ENCODE measurements around the gene MIDN.

MIDN gene

DNA sequence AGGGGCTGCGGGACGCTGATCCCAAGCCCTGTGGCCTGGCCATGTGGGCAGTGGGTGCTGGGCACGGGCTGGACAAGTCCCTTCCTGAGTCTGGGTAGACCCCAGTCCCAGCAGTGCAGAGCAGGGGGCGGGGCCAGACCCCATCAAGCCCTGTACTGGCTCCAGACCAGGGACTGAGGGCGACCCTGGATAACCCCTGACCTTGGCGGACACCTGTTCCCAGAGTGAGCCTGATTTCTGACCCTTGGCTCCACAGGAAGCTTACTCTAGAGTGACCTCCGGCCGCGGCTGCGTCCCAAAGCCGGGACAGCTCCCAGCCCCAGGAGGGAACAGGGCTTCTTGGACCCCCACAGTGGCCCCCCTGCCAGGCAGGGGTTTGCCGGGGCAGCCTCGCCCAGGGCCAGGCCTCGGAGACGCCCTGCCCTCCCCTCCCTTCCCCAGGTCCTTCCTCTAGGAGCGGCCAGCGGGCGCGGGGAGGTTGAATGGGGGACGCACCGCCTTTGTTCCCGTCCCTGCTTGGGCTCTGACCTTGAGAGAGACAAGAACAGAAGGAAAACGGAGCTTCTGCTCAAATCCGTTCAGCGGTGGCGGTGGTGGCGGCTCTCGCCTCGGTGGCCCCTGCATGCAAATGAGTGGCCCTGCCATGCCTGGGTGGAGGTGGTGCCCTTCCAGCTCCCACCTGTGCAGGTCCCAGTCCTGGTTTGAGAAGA, 35.0 kb downstream of the MIDN start:
- no peak for DNase-seq

GRCh38 chr19:1283917-1284292, 35.5 kb downstream of the MIDN start:
- no peak for DNase-seq

DNA sequence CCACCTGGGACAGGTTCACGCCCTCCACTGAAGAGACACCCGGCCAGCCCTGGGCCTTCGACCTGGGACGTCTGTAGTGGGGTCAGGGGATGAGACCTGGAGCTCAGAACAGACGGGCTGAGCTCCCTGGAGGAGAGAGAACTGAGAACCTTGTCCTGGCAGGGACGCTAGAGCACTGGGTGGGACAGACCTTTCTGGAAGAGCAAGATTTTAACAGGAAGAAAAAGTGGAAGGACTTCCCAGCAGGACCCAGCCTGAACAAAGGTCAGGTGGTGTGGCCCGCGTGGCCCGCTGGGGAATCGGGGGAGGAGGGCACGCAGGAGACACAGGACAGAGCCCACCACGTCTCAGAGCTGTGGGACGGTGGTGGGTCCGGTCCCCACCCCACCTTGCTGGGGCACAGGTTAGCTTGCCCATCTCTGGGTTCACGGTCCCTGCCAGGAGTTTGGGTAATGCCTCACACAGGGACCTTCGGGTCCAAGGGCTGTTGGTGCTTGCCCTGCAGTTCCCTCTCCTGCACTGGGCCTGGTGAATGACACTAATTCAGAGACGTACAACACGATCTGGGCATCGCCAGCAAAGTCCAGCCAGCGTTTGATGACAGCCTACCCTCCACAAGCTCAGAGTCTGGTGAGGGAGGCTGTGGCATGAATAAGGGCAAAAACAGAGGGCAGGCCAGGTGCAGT, 36.1 kb downstream of the MIDN start:
- no peak for DNase-seq

- no peak for DNase-seq
These were observed 36.8 kb downstream of the MIDN start for GRCh38 chr19:1284979-1285736.

DNA sequence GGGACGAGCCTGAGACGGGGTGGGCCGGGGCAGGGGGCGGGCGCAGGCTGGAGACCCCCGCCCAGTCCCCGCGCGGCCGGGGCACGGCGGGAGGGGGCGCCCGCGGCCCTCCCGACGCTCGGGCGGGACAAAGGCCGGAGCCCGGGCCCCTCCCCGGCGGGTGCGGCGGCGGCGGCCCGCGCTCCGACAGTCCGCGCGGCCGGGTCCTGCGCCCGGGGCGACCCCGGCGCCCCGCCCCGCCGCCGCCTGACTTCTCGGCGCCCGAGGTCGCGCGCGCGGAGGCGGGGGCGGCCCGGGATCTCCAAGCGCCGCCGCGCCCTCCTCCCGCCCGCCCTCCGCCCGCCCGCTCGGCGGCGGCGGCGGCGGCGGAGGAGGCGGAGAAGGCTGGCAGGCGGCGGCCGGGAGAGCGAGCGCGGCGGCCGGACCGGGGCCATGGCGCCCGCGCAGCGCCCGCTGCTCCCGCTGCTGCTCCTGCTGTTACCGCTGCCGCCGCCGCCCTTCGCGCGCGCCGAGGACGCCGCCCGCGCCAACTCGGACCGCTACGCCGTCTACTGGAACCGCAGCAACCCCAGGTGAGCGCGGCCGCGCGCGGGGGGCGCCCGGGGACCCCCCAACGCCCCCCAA, 37.5 kb downstream of the MIDN start, which contains the start of gene EFNA2:
TSS of gene EFNA2 (plus strand) at position 137 of the 624 bp plus-strand sequence. CDS start at position 433, 296 bp downstream.
- DNase-seq = no peak

DNA sequence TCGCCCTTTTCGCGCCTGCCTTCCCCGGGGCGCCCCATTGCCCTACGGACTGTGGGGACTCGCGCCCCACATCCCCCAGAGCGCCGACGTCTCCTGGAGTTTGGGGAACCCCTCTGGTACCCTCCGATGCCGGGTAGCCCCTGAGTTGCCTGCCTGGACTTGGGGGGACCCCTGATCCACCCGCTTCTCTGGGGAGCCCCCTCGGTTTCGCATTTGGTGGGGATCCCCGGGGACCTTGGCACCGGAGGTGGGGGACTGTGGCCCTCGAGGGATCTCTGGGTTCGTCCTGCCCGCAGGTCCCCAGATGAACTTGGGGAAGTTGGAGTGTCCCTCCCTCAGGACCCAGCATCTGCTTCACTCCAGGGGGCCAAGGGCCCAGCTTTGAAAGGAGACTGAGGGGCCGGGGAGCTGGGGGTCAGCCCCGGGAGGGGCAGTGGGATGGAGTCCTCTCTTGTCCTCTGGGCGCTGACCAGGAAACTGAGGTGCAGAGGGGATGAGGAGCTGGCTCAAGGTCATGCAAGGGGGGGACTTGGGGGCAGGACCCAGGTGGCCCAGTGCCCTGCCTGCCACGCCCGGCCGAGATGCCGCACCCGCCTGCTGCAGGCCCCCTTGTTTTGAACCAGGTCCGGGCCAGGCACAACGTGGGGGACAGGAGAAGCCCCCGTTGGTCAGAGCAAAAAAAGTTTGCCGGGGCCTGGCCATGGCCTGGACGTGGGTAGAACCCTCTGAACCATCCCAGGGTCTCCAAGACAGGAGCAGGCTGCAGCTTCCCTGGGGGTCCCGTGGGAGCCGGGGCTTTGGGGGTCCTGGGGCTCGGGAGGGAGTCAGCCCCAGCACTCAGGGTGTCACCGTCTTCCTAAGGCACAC, 38.3 kb downstream of the MIDN start:
- no peak for DNase-seq

DNA sequence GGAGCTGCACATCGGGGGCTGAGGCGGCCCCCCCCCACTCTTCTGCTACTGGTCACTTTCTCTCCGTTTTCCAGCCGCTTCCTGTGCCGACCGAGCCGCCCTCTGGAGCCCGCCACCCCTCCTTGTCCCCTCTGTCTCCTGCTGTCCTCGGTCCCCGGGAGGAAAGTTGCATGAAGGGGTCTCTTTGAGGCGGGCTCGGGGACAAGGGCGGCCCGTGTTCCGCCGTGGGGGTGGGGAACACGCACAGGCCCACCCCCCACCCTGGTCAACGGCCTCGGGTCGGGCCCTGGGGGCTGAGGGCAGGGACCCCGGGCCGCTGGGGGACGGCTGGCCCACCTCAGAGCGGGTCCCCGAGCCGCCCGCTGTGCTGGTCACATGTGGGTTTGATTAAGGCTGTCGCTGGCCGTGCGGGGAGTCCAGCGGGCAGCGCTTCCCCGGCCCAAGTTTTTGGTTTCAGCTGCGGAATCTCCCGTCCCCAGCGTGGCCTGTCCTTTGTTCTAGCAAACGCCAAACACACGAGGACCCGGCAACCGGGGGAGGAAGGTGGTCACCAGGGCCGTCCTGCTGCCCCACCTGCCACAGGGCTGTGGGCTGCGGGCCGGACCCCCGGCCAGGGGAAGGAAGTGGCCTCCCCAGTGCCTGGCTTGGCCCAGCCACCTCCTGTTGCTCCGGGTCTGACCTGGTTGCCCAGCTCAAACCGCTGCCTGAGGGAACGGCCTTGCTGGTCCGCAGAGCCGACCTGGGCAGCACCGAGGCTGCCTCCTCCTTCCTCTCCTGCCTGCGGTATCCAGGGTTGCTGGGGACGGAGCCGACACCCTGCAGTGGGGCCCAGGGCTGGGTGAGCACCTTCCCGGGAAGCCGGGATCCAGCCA, 39.2 kb downstream of the MIDN start:
- DNase-seq = no peak

DNA sequence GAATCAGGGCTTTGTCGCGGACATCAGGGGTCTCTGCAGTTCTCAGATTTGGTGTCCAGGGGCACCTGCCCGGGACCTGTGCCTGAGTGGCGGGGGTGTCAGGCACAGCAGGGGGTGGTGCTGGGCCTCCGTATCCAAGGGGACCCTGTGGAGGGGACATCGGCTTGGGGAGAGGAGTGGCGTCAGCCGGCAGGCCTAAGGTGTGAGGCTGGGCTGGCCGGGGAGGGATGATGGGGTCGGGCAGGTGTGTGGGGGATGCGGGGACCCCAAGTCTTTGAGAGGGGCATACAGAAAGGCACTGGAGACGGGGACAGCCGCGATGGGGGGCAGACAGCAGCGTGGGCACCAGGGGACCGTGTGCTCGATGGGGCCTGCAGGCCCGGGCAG, 39.8 kb downstream of the MIDN start:
- no peak for DNase-seq

DNA sequence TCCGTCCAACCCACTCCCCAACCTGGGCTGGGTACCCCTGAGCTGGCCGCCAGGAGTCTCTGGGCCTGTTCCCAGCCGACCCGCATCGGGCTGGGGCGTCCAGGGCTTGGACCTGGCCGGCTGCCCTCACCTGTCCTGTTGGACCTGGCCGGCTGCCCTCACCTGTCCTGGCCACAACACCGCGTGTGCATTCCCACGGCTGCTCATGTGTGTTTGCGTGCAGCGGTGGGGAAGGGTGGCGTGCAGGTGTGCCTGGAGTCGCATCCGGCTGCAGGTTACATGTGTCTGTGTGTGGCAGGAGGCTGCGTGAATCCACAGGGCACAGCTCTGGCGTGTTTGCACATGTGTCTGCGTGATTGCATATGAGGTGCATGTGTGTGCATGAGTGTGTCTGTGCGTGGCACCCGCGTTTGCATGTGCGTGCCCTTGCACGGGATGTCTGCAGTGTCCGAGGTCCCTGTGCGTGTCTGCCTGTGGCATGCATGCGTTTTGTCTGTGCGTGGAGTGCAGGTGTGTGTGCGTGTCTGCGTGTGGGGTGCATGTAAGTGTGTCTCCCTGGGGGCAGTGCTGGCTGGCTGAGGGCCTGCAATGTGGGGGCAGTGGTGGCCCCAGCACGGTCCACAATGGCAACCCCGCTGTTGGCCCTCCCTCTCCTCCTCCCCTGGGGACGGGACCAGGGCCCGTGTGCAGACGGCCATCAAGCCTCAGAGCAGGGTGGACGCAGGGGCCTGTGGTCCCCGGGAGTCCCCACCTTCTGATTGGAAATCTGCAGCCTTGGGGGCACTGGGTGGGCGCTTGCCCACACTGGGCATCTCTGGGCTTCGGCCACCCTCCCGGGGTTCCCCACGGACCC, 40.7 kb downstream of the MIDN start:
- DNase-seq = no peak

DNA sequence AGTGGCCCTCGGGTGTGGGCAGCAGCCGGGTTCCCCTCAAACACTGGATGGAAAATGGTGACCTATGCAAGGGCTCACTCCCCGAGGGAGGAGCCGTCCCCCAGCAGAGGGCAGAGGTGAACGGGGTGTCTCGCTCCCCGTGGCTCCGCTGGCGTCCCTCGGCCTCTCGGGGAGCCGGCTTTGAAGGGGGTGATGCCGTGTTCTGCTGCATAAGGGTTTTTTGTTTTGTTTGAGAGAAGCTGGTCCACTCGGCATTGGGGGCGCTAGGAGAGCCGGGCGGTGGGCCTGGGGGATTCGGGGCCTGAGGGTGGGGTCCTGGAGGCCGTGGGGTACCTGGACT, 41.3 kb downstream of the MIDN start:
- no peak for DNase-seq

- DNase-seq = no peak
These were observed 41.9 kb downstream of the MIDN start for GRCh38 chr19:1290196-1290702.

DNA sequence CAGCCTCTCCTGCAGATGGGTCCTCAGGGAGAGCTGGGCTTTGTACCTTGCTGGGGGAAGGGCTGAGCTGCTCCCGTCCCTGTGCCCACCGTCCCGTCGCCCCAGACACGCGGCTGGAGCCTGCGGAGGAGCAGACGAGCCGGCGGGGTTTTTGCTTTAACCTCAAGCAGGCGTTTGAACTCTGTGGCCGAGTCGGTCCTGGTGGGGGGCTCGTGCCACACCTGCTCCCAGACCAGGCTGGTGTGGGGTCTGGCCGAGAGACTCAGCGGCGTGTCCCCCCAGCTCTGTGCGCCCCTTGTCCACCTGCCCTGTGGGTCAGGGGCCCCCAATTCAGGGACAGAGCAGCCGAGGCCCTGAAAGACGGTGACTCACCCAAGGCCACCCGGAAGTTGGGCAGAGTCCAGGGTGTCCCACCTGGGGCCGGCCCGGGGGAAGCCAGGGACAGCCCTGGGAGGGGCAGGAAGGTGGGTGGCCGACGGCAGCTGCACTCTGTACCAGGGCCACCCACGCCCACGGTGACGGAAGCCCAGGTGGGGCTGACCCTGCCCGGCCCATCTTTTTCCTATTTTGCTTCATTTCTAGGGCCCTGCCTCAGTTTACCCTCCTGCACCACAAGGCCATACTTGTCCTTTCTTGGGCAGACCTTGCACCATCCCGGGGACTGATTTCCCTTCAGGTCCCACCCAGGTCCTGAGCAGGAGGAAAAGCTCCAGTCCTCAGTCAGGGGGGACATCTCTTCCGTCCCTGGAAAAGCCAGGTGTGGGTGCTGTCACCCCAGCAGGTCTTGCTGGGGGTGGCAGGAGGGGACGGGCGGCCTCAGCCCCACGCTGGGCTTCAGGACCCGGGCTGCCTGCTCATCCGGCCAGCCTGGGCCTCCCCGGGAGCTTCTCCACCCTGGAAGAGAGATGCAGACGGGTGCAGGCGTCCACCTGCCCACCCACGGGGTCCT, 42.6 kb downstream of the MIDN start:
- no peak for DNase-seq

DNA sequence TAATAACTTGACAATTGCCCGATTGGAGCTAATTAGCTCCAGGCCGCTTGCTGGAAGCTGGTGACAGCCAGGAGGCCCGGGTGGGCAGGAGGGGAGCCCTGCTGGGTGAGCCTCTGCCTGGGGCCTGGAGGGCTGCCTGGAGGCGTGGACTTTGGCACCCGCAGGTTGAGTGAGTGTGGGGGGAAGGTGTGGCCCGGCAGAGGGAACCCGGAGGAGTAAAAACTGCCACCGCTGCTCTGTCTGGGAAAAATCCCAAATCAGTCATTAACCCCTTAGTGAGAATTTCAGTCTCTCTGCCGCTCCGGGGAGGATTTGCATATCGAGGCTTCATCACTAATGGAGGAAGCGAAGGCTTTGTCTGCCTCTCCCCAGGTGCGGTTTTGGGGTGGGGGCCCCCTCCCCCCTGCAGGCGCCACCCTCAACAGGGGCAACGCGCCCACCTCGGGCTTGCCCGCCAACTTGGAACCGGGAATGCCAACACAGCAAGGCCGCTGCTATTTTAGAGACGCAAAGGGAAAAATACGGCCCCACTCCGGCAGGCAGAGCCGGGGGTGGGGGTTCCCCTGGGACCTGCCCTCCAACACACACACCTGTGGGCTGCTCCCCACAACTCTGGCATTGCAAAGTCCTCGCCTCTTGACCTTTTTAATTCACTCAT, 43.5 kb downstream of the MIDN start:
- no peak for DNase-seq

DNA sequence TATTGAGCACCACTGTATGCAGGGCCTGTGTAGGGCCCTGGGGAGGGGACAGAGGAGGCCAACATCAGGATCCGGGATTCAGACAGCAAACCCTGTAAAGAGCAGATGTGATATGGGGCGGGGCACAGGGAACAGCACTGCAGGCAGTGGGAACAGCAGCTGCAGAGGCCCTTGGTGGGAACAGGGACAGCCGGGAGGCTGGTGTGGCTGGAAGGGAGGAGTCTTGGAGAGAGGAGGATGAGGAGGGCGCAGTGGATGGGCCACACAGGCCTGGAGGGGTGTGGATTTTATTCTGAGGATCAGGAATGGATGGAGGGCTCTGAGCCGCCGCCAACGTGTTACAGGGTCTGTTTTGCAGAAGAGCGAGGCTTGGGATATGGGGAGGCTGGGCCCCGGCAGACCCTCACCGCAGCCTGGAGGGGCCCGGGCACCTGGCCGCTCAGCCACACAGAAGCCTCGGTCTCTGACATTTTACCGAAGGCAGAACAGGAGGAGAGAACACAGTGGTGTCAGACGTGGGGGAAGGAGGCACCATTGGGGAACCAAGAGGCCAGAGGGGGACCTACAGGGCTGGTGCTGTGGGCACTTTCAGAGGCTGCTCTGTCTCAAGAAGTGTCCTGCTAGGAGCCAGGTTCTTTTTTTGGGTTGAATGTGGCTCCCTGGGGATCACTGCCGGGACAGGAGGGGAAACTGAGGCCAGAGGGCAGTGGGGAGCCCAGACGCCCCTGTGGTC, 44.2 kb downstream of the MIDN start:
- DNase-seq = no peak

DNA sequence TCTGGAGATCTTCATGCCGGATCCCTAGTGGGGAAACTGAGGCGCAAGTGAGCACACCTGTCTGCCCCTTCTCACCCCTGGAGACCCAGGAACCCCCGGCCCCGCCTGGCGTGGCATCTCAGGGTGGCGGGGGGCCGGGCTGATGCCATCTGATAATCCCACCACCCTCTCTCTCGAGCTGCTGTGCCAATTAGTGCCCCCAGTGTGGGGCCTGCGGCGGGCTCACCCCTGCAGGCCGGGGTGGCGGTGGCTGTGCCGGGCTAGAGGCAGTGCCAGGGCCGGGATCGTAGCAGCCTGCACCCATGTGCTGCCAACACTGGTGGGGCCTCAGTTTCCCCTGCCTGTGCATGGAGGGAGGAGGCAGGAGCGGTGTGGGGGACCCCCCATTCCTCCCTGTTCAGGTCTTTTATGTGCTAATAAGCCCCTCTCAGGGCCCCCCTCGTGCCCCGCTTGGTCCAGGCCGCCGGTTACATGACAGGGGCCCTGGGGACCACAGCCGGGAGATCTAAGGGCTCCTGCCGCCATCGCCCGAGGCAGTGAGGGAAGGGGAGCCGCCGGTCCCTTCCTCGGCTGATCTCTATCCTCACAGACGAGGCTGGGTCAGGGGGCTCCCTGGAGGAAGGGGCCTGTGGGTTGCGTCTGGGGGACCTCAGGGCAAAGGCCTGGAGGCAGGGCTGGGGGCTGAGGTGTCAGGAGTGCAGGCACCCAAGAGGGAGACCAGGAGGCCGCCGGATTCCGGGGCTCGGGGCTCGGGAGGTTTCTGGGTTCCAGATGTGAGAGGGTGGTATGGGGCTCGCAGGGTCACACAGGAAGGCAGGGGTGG, 45.6 kb downstream of the MIDN start:
- no peak for DNase-seq

DNA sequence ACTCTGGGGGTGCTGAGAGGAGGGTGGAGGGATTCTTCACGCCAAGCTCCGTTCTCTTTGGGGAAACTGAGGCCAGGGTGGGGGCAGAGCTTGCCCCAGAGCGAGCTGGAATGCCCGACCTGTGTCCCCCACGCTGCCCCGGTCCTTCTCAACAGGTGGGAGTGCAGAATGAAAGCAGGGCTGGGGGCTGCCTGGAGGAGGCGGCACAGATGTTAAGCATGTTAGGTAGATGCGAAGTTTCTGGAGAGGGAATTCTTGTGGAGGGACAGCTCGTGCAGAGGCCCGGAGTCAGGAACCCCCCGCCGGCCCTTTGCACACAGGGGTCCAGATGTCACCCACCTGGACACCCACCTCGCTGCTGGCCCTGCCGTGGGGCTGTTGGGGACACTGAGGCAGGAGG, 46.3 kb downstream of the MIDN start:
- no peak for DNase-seq
